MV-4-11 (cell line): ENCODE data around the gene PAFAH2.
"Not testable (repeated sequence)": the region's sequence is repeated elsewhere in the genome, so short reads cannot be mapped to it uniquely, and the experiment has no call there.

Source experiments
- DNase-seq: peaks from one replicate; lab custom pipeline; 2025; lab: John Stamatoyannopoulos, UW

PAFAH2 gene

GRCh38 chr1:26010825-26011224 lies 13.0 kb upstream of the PAFAH2 start:
- DNase-seq = no peak

GRCh38 chr1:26009796-26010447 lies 12.1 kb upstream of the PAFAH2 start:
- no peak for DNase-seq

GRCh38 chr1:26006710-26007109 lies 8.8 kb upstream of the PAFAH2 start:
- DNase-seq = no peak

- no peak for DNase-seq
These were observed 7.7 kb upstream of the PAFAH2 start for GRCh38 chr1:26005434-26006105.

- no peak for DNase-seq
These were observed 5.9 kb upstream of the PAFAH2 start for GRCh38 chr1:26003756-26004155.

- peak; percentile 40 for DNase-seq
These were observed 5.4 kb upstream of the PAFAH2 start for GRCh38 chr1:26003262-26003661.

GRCh38 chr1:25999041-25999800 lies 1.4 kb upstream of the PAFAH2 start:
- no peak for DNase-seq

GRCh38 chr1:25996966-25997827 lies 666 bp downstream of the PAFAH2 start:
- DNase-seq = peak; percentile 98

GRCh38 chr1:25994402-25995150 lies 3.3 kb downstream of the PAFAH2 start:
- no peak for DNase-seq

GRCh38 chr1:25993197-25993951 lies 4.5 kb downstream of the PAFAH2 start:
- DNase-seq = no peak

- no peak for DNase-seq
These were observed 5.1 kb downstream of the PAFAH2 start for GRCh38 chr1:25992689-25993171.

GRCh38 chr1:25991937-25992688 lies 5.8 kb downstream of the PAFAH2 start:
- DNase-seq = no peak

- no peak for DNase-seq
These were observed 7.0 kb downstream of the PAFAH2 start for GRCh38 chr1:25990702-25991395.

GRCh38 chr1:25990251-25990650 lies 7.6 kb downstream of the PAFAH2 start:
- DNase-seq = no peak

- no peak for DNase-seq
These were observed 8.2 kb downstream of the PAFAH2 start for GRCh38 chr1:25989440-25990234.

GRCh38 chr1:25987951-25988350 lies 9.9 kb downstream of the PAFAH2 start:
- no peak for DNase-seq

- DNase-seq = not testable (repeated sequence)
These were observed 11.1 kb downstream of the PAFAH2 start for GRCh38 chr1:25986773-25987172.

- no peak for DNase-seq
These were observed 12.2 kb downstream of the PAFAH2 start for GRCh38 chr1:25985670-25986069.
